Measurements from ENCODE around the gene CLK4. TPM values are rescaled to one million over a fixed set of nuclear protein-coding genes. Genes with fewer than 3 reads are reported as not detected.

CLK4 gene
- total and polyA plus RNA-seq, 2 experiments from 2014 or later: 15.3 to 18.1 TPM

- Histone ChIP-seq H3K27ac (ENCODE audit: low read depth) (no peak overlapping the region), H3F3A (replicated peaks; ENCODE audit: low read depth) (no peaks in the 10 kb centered on the region), H4K20me1 (replicated peaks; ENCODE audit: insufficient read depth) (no peaks in the 10 kb centered on the region; the same call in 1 of the 2 replicates), H3K79me2 (replicated peaks; ENCODE audit: insufficient read depth) (peaks cover 1% of the 10 kb centered on the region; the same call in 1 of the 2 replicates), H3K4me2 (no peak overlapping the region), H2AFZ (no peak overlapping the region), H3K27me3 (ENCODE audit: insufficient read depth) (no peaks in the 10 kb centered on the region), H3K36me3 (ENCODE audit: insufficient read depth) (peaks cover 72% of the 10 kb centered on the region), H3K9me2 (ENCODE audit: insufficient read depth) (no peaks in the 10 kb centered on the region), H3K4me1 (ENCODE audit: insufficient read depth) (no peaks in the 10 kb centered on the region), H3K4me3 (no peak overlapping the region)
- TF ChIP-seq NANOG (IDR thresholded peaks at IDR 0.05; ENCODE audit: borderline replicate concordance): no peak
- TF ChIP-seq EZH2phosphoT487 (IDR thresholded peaks at IDR 0.05; ENCODE audit: unreplicated experiment): no peak
- TF ChIP-seq REST (IDR thresholded peaks at IDR 0.05; ENCODE audit: unreplicated experiment): no peak
- no peak for TF ChIP-seq ETS1 (IDR thresholded peaks at IDR 0.05)
- no peak for TF ChIP-seq STAT1 (IDR thresholded peaks at IDR 0.05; ENCODE audit: unreplicated experiment)
- TF ChIP-seq ZNF114 (CRISPR knock-in tag; IDR thresholded peaks at IDR 0.05): no peak
- TF ChIP-seq ZNF331 (CRISPR knock-in tag; IDR thresholded peaks at IDR 0.05; ENCODE audit: low read depth): no peak
- TF ChIP-seq CREB1 (CRISPR knock-in tag; IDR thresholded peaks at IDR 0.05; ENCODE audit: low read depth): no peak
- no peak for TF ChIP-seq ZNF462 (CRISPR knock-in tag; IDR thresholded peaks at IDR 0.05)
- no peak for TF ChIP-seq JUNB (IDR thresholded peaks at IDR 0.05; ENCODE audit: unreplicated experiment)
- no peak for TF ChIP-seq EZH2 (IDR thresholded peaks at IDR 0.05; ENCODE audit: low read depth, unreplicated experiment)
- TF ChIP-seq POLR2AphosphoS5 (IDR thresholded peaks at IDR 0.05; ENCODE audit: low read depth): no peak
- Mint-ChIP-seq H3K4me3 (no peak overlapping the region), H3K36me3 (ENCODE audit: low read depth) (peaks cover 73% of the 10 kb centered on the region), H3K4me1 (no peaks in the 10 kb centered on the region), H3K9me3 (no peaks in the 10 kb centered on the region), H3K27me3 (ENCODE audit: insufficient read depth, low read depth, poor library complexity) (peaks cover 2% of the 10 kb centered on the region), H3K27ac (no peak overlapping the region)
- ATAC-seq (no peak), DNase-seq (ENCODE audit: low spot score) (no peak)
These were observed 14.6 kb downstream of the CLK4 start for GRCh38 chr5:178612299-178612698.

Measured in GM23338 (cell line).